CD1c-positive myeloid dendritic cell (primary cell): Measurements from ENCODE around the gene DNAJC15.
A peak's percentile ranks its signal among the peaks of the same experiment; 100 is the strongest.
"Not testable (repeated sequence)": the region's sequence is repeated elsewhere in the genome, so short reads cannot be mapped to it uniquely, and the experiment has no call there.

ENCODE experiments used
- DNase-seq: peaks from one replicate; pipeline ENCODE4 v3.0.0-alpha.2; 2016; ENCODE audit errors: extremely low spot score

The DNAJC15 gene

GRCh38 chr13:43044720-43045301 is 21.4 kb downstream of the DNAJC15 start:
- DNase-seq: no peak

DNA sequence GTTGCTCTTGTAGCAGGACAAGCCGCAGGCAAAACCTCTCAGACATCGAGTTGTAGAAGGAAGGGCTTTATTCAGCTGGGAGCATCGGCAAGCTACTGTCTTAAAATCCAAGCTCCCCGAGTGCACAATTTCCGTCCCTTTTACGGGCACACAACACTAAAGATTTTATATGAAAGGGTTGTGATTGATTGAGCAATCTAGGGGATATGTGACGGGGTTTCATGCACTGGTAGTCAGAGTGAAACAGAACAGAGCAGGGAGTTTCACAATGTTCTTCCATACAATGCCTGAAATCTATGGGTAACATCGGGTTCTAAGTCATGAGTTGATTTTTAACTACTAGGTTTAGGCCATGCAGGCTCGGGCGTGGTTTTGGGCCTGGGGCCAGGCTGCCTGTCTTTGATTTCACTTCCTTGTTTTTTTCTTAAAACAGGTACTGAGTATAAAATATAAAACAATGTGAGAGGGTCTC is 22.0 kb downstream of the DNAJC15 start:
- peak; percentile 81 for DNase-seq

GRCh38 chr13:43046259-43046658 is 22.9 kb downstream of the DNAJC15 start:
- DNase-seq: no peak

DNA sequence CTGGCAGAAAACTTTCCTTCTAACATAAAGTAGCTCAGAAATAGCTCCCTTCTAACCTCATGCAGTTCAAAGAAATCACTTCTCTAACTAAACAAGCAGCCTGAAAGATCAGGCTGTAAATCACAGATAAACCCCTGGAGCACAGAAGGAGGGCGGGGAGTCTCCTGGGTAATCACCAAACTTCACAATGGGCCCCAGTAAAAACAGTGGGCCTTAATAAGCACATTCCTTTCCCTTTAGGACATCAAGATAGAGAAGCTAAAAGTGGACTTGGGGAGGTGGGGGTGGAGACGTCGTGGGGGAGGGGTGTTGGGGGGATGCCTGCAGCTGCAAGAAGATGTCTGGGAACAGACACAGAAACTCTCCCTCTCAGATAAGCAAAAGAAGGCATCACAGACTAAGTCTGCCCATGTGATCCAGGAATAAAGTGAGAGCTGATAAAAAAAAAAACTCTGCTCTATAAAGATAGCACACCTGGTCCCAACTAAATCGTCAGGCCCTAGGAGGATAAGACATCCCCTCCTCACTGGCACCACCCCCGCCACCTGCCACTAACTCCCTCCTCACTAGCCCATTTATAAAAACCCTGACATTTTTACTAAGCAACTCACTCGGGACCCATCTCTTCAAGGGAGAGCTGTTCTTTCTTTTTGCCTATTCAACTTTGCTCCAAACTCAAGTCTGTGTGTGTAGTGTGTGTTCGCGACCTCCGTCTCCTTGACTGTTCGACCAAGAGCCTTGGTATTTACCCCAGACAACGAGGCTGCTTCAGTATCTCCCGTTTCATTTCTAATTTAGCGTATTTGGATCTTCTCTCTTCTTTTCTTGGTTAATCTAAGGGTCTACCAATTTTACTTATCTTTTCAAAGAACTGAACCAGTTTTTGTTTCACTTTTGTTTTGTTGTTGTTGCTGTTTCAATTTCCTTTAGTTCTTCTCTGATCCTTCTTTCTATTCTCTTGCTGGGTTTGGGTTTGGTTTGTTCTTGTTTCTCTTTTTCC is 31.7 kb downstream of the DNAJC15 start:
- peak; percentile 12 for DNase-seq

DNA sequence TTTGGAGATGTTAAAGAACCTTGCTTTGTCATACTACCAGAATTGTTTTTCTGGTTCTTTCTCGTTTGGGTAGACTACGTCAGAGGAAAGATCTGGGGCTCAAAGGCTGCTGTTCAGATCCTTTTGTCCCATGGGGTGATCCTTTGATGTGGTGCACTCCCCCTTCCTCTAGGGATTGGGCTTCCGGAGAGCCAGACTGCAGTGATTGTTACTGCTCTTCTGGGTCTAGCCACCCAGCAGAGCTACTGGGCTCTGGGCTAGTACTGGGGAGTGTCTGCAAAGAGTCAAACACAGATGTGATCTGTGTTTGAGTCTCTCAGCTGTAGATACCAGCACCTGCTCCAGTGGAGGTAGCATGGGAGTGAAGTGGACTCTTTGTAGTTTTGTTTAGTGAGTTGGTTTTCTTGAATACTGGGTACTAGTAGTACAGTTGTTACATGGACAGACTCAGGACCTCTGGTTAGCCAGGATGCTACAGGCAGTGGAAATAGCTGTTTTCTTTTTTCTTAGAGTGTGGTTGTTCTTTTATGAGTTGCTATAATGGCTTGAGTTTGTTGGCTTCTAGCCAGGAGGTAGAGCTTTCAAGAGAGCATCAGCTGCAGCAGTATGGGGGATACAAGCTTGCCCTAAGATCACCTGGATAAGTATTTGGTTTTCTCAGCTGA is 34.4 kb downstream of the DNAJC15 start:
- DNase-seq: peak; percentile 4

DNA sequence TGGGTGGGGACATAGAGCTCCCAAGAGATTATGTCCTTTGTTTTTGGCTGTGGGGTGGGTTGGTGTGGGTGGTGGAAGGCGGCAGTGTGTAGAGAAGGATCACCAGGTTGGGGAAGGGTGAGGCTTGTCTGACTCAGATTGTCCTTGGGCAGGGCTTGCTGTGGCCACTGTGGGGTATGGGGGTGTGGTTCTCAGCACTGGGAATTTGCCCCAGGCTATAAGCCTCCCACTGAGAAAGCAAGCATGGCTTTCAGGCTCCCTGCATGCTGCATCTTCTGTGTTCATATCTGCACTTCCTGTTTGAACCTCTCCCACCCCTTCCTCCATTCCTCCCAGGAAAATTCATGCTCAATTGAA is 34.9 kb downstream of the DNAJC15 start:
- DNase-seq: peak; percentile 23

DNA sequence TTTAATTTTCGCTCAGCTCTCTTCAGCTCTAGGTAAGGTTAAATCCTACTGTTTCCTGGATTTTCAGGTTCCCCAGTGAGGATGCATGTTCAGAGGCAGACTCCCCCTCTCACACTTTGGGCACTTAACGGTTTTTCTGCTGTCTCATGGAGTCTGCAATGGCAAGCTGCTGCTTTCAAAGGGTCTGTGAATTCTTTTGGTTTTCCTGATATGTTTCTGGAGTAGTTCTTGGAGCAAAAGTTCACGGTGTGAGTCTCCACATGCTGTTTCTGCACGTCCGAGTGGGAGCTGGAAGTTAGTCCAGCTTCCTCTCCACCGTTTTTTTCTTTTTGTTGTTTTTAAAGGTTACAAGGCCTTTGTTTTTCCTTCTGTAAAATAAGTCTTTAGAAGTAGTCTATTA is 35.4 kb downstream of the DNAJC15 start:
- no peak for DNase-seq

DNA sequence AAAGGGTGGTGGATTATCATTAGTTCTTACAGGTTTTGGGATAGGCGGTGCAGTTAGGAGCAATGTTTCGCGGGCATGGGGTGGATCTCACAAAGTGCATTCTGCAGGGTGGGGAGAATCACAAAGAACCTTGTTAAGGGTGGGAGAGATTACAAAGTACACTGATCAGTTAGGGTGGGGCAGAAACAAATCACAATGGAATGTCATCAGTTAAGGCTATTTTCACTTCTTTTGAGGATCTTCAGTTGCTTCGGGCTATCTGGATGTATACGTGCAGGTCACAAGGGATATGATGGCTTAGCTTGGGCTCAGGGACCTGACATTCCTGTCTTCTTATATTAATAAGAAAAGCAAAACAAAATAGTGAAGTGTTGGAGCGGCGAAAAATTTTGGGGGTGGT is 36.4 kb downstream of the DNAJC15 start:
- not testable (repeated sequence) for DNase-seq

- DNase-seq: not testable (repeated sequence)
These were observed 37.4 kb downstream of the DNAJC15 start for GRCh38 chr13:43060806-43061205.

DNA sequence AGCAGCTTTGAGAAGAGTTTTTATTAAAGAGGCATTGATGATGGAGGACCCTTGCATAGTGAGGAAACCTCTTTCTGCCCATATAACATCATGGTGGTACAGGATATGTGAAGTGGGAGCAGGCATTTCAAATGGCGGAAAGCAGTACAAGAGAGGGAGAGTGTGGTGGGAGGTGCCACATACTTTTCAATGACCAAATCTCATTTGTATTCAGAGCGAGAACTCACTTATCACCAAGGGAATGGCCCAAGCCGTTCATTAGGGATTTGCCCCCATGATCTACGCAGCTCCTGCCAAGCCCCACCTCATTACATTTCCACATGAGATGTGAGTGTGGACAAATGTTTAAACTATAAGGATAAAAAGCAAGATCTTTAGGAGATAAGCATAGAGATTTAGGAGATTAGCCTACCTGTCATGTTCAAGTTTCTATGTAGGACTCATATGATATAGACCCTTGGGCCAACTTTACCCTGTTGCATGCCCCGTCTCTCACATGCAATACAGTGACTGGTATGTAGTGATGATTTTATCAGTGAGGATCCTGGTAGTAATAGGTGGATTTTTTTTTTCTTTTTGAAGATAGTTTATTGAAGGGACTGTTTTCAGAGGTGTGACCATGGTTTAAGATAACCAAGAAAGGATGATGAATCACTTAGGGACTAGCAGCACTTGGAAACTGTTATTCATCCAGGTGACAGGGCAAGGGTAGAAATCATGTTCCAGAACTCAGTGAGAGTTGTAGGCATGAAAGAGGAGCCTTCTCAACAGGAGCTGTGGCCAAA is 38.3 kb downstream of the DNAJC15 start:
- DNase-seq: no peak

DNA sequence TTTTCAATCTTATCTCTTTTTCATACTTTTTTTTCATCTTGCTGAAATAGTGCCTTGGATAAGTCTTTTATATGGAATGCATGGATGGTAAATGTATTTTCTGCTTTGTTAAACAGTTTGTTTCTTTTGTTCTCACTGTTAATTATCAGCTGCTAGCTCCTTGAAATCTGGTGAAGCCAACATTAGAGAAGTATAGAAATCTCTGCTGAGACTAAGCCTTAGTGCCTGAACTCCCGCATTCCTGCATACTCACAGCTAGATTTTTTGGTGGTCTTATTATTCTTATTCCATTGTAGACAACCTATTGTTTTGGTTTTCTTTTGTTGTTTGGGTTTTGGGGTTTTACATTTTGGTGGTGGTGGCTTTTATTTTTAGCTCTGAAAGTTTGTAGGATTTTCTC is 48.4 kb downstream of the DNAJC15 start:
- DNase-seq: no peak

DNA sequence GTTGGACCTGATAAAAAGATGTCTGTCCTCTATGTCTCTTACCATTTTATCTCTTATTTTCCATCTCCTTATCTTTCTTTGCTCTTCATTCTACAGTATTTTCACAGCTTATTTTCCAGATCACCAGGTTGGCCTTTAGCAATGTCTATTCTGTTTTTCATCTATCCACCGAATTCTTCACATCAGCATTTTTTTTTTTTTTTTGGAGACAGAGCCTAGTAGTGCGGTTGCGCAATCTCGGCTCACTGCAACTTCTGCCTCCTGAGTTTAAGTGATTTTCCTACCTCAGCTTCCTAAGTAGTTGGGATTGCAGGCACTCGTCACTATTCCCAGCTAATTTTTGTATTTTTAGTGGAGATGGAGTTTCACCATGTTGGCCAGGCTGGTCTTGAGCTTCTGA is 49.0 kb downstream of the DNAJC15 start:
- no peak for DNase-seq

DNA sequence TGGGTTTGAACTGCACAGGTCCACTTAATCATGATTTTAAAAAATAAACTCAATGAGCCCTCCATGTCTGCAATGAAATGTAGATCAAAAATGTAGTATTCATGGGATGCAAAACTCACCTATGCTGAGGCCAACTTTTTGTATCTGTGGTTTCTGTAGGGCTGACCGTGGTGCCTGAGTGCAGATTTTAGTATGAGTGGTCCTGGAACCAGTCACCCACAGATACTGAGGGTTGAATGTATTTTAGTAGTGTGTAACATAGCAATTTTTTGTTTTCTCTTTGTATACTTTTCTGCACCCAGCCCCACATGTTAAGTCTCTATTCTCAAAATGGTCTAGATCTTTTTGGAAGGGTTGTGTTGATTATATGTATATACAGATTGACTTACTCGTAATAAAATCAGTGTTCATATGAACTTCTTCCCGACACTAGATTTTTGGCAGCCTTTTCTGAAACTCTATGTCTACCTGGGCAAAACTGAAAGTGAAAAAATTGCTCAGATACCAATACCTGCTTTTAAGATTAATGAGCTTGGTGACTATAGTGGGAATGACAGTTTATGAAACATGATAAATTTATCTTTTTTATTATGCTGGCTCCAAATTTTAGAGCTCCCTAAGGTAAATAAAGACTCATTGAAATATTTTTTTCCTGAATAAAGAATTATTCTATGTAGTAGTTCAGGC is 51.6 kb downstream of the DNAJC15 start:
- DNase-seq: no peak

DNA sequence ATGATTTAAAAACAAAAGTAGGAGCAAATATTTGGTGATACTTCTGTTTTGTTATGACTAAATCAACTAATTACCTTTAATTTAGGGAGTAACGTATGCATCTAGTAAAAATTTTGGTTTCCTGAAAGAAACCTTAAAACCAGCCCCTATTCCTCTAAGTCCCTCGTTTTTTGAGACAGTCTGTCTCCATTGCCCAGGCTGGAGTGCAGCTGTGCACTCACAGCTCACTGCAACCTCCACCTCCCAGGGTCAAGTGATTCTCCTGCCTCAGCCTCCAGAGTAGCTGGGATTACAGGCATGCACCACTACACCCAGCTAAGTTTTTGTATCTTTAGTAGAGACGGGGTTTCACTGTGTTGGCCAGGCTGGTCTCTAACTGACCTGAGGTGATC is 52.1 kb downstream of the DNAJC15 start:
- DNase-seq: not testable (repeated sequence)

GRCh38 chr13:43077046-43077445 is 53.7 kb downstream of the DNAJC15 start:
- DNase-seq: no peak

- no peak for DNase-seq
These were observed 54.1 kb downstream of the DNAJC15 start for GRCh38 chr13:43077461-43077860.

GRCh38 chr13:43077906-43078305 is 54.5 kb downstream of the DNAJC15 start:
- no peak for DNase-seq

- no peak for DNase-seq
These were observed 55.0 kb downstream of the DNAJC15 start for GRCh38 chr13:43078399-43078798.

GRCh38 chr13:43079392-43079931 is 56.1 kb downstream of the DNAJC15 start:
- DNase-seq: no peak

GRCh38 chr13:43080199-43080598 is 56.8 kb downstream of the DNAJC15 start:
- DNase-seq: no peak

DNA sequence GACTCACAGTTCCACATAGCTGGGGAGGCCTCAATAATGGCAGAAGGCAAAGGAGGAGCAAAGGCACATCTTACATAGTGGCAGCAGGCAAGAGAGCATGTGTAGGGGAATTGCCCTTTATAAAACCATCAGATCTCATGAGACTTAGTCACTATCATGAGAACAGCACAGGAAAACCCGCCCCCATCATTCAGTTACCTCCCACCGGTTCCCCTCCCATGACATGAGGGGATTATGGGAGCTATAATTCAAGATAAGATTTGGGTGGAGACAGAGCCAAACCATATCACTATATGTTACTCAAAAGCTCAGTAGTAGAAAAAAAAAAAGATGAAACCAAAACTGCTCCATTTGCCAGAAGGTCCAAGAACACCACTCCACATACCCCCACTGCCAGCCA is 58.5 kb downstream of the DNAJC15 start:
- DNase-seq: no peak
